Neutrophil (primary cell): ENCODE measurements around the gene U2AF1L4.

Experiments used
- H3K27ac ChIP-seq: fragments of 200-600 bp; sonication (generic); 2 replicates; pipeline ENCODE4 v1.5.1; 2016; ENCODE audit warnings: mild to moderate bottlenecking, moderate library complexity
- H3K27me3 ChIP-seq: fragments of 200-600 bp; sonication (generic); 2 replicates; pipeline ENCODE4 v1.6.0; 2016; ENCODE audit warnings: mild to moderate bottlenecking
- H3K36me3 ChIP-seq: fragments of 200-600 bp; sonication (generic); 2 replicates; pipeline ENCODE4 v1.5.1; 2017
- H3K4me1 ChIP-seq, 2 experiments: fragments of 200-600 bp in 1 of 2; sonication (generic) in 1 of 2; 1 replicate in 1 of 2; 2 replicates in 1 of 2; pipeline versions ENCODE4 v1.5.1 to v1.6.1; 2013 to 2016; ENCODE audit warnings: low read depth in 1 of 2, low read length in 1 of 2, mild to moderate bottlenecking in 1 of 2, moderate library complexity in 1 of 2; ENCODE audit not compliant: control insufficient read depth in 1 of 2, insufficient read depth in 1 of 2
- H3K4me3 ChIP-seq, 2 experiments: fragments of 200-600 bp in 1 of 2; sonication (generic) in 1 of 2; 1 replicate in 1 of 2; 2 replicates in 1 of 2; pipeline ENCODE4 v1.5.1; 2013 to 2016; ENCODE audit warnings: low read depth in 1 of 2, low read length in 1 of 2, mild to moderate bottlenecking in 1 of 2, moderate library complexity in 1 of 2
- H3K9me3 ChIP-seq: fragments of 200-600 bp; sonication (generic); 2 replicates; pipeline ENCODE4 v1.5.1; 2016
- TF ChIP-seq, protein P1 (sequence below): fragments of 200-600 bp; sonication (generic); IDR thresholded peaks from 2 replicates; pipeline ENCODE4 v1.5.1; 2016; ENCODE audit warnings: antibody characterized with exemption

U2AF1L4 gene

DNA sequence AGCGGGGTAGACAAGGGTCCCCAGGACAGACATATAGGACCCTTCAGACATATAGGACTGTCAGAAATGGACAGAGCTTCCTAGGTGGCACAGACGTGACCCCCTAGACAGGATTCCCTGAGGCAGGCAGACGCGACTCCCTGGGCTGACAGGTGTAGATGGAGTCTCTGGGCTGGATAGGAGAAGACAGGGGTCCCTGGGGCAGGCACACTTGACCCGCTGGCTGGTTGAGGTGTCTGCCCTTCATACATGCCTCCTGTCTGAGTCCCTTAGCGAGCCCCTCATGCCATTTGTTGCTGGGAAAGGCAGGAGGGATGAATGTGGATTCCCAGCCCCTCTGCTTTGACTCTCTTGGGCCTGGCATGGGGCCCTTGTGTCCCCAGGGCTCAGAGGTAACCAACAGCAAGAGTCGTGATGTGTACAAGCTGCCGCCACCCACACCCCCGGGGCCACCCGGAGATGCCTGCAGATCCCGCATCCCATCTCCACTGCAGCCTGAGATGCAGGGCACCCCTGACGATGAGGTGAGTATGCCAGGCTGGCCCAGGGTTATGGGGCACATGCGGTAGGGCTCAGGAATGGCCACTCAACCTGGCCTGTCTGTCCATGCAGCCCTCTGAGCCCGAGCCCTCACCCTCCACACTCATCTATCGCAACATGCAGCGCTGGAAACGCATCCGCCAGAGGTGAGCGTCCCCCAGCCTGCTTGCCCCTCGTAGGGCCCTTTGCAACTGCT, 8.6 kb upstream of the U2AF1L4 start:
- H3K27me3 ChIP-seq, result peaks cover 33% of the 10 kb centered on the region
- TF ChIP-seq, protein P1, sequence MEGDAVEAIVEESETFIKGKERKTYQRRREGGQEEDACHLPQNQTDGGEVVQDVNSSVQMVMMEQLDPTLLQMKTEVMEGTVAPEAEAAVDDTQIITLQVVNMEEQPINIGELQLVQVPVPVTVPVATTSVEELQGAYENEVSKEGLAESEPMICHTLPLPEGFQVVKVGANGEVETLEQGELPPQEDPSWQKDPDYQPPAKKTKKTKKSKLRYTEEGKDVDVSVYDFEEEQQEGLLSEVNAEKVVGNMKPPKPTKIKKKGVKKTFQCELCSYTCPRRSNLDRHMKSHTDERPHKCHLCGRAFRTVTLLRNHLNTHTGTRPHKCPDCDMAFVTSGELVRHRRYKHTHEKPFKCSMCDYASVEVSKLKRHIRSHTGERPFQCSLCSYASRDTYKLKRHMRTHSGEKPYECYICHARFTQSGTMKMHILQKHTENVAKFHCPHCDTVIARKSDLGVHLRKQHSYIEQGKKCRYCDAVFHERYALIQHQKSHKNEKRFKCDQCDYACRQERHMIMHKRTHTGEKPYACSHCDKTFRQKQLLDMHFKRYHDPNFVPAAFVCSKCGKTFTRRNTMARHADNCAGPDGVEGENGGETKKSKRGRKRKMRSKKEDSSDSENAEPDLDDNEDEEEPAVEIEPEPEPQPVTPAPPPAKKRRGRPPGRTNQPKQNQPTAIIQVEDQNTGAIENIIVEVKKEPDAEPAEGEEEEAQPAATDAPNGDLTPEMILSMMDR, result no peak

DNA sequence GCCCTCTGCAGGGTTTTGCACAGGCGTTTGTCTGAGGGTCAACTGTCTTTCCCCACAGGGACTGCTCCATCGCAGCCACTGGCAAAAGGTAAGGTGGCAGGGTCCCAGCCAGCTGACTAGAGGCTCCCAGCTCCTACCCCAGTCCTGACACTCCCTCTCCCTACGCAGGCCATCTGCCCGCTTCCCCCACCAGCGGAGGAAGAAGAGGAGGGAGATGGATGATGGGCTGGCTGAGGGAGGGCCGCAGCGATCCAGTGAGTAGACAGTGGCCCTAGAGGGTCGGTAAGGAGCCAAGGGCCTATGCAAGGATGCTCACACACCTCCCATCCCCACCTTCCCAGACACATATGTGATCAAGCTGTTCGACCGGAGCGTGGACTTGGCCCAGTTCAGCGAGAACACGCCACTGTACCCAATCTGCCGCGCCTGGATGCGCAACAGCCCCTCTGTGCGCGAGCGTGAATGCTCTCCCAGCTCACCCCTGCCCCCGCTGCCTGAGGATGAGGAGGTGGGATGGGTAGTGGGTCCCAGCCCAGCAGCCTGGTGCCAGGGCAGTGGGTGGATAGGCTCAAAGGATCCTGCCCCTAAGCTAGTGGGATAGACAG, 7.6 kb upstream of the U2AF1L4 start:
- no peak overlapping the region for H3K4me3 ChIP-seq
- TF ChIP-seq, protein P1, result no peak
- H3K27ac ChIP-seq, result no peak overlapping the region
- peaks cover 38 to 43% of the 10 kb centered on the region in 2 experiments for H3K4me1 ChIP-seq
- no peaks in the 10 kb centered on the region for H3K9me3 ChIP-seq
- peaks cover 41% of the 10 kb centered on the region for H3K36me3 ChIP-seq
- peaks cover 33% of the 10 kb centered on the region for H3K27me3 ChIP-seq

More for the DNA sequence above, 8.6 kb upstream of the U2AF1L4 start:
- no peak overlapping the region for H3K27ac ChIP-seq
- peaks cover 41% of the 10 kb centered on the region for H3K36me3 ChIP-seq
- H3K4me3 ChIP-seq, result no peak overlapping the region
- H3K4me1 ChIP-seq, result peaks cover 37 to 41% of the 10 kb centered on the region in 2 experiments
- no peaks in the 10 kb centered on the region for H3K9me3 ChIP-seq

DNA sequence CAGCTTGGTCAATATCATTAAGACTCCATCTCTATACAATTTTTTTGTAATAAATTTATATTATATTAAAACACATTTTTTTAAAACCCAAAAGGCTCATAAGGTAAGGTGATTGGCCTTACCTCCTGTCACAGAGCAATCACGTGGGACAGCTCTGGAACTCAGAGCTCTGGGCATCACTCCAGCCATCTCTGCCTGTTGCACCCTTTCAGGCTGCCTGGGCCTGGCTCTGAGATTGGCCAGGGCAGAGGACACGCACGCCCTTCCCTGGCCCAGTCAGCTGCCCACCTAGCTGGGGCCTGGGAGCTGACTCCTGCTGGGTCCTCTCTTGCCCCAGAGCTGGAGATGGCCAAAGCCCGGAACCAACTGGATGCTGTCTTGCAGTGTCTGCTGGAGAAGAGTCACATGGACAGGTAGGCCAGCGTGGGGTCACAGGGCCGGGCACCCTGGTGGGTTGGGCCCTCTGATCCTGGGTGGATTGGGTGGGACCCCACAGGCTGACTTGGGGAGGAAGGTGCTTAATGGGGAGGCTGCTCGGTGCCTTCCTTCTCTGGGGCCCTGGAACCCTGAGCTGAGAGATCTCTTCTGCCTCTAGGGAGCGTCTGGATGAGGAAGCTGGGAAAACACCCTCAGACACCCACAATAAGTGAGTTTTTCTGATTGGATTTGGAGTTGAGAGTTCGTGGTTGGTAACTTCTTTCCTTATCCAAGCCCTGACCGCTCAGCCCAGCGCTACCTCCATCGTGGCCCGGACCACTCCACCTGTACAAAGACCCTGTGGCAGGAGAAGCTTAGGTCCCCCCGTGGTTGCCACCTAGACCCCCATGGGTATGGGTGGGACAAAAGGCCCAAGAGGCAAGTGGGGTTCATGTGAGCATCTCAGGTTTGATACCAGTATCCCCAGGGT, 6.9 kb upstream of the U2AF1L4 start:
- Histone ChIP-seq H3K27me3 (peaks cover 29% of the 10 kb centered on the region), H3K27ac (no peak overlapping the region), H3K4me3 (no peak overlapping the region), H3K36me3 (peaks cover 41% of the 10 kb centered on the region), H3K4me1 (peaks cover 39 to 42% of the 10 kb centered on the region in 2 experiments), H3K9me3 (no peaks in the 10 kb centered on the region)
- TF ChIP-seq, protein P1, result no peak

DNA sequence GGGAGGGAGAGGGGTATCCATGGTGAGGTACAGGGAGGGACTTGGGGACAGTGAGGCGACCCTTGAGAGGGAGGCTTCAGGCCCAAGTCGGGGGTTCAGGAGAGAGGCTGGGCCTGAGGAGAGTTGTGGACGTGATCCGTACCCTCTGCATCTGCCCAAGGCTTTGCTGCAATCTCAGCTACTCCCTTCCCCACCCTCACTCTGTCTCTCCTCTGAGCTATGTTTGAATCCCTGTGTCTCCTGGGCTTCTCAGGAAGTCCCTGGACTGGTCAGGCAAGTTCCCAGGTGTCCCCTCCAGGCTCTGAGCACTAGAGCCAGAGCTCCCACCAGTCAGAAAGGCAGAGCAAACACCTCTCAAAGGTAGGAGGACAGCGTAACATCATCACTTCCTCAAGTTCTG, 4.9 kb upstream of the U2AF1L4 start:
- TF ChIP-seq, protein P1, result no peak
- no peak overlapping the region for H3K27ac ChIP-seq
- H3K9me3 ChIP-seq, result no peaks in the 10 kb centered on the region
- H3K27me3 ChIP-seq, result peaks cover 9% of the 10 kb centered on the region
- peaks cover 34% of the 10 kb centered on the region for H3K36me3 ChIP-seq
- no peak overlapping the region for H3K4me3 ChIP-seq
- peaks cover 34 to 37% of the 10 kb centered on the region in 2 experiments for H3K4me1 ChIP-seq
